ENCODE data around the gene GAB2.
"Not testable (repeated sequence)": the region's sequence is repeated elsewhere in the genome, so short reads cannot be mapped to it uniquely, and the experiment has no call there.

Gene GAB2

GRCh38 chr11:78363024-78363619, 54.5 kb downstream of the GAB2 start:
- no peak for DNase-seq

- DNase-seq, result no peak
These were observed 56.4 kb downstream of the GAB2 start for GRCh38 chr11:78361228-78361627.

GRCh38 chr11:78359921-78360320, 57.7 kb downstream of the GAB2 start:
- no peak for DNase-seq

- not testable (repeated sequence) for DNase-seq
These were observed 59.7 kb downstream of the GAB2 start for GRCh38 chr11:78357924-78358323.

- DNase-seq, result not testable (repeated sequence)
These were observed 60.2 kb downstream of the GAB2 start for GRCh38 chr11:78357425-78357824.

- not testable (repeated sequence) for DNase-seq
These were observed 61.9 kb downstream of the GAB2 start for GRCh38 chr11:78355742-78356141.

GRCh38 chr11:78355309-78355705, 62.3 kb downstream of the GAB2 start:
- DNase-seq, result no peak

GRCh38 chr11:78354408-78355308, 63.0 kb downstream of the GAB2 start:
- DNase-seq, result no peak

GRCh38 chr11:78351979-78352841, 65.4 kb downstream of the GAB2 start:
- DNase-seq, result no peak

GRCh38 chr11:78351193-78351592, 66.4 kb downstream of the GAB2 start:
- DNase-seq, result no peak

GRCh38 chr11:78350646-78351165, 66.9 kb downstream of the GAB2 start:
- no peak for DNase-seq

GRCh38 chr11:78350091-78350645, 67.5 kb downstream of the GAB2 start:
- peak in 1 of 2 experiments; percentile 23 for DNase-seq

GRCh38 chr11:78349624-78350023, 68.0 kb downstream of the GAB2 start:
- peak in 1 of 2 experiments; percentile 25 for DNase-seq

GRCh38 chr11:78349114-78349513, 68.5 kb downstream of the GAB2 start:
- DNase-seq, result no peak

- no peak for DNase-seq
These were observed 69.7 kb downstream of the GAB2 start for GRCh38 chr11:78347956-78348355.

- no peak for DNase-seq
These were observed 70.8 kb downstream of the GAB2 start for GRCh38 chr11:78346799-78347198.

- no peak for DNase-seq
These were observed 72.2 kb downstream of the GAB2 start for GRCh38 chr11:78345450-78345849.

- DNase-seq, result no peak
These were observed 72.9 kb downstream of the GAB2 start for GRCh38 chr11:78344676-78345075.

- no peak for DNase-seq
These were observed 73.5 kb downstream of the GAB2 start for GRCh38 chr11:78344094-78344493.

GRCh38 chr11:78343303-78343702, 74.3 kb downstream of the GAB2 start:
- DNase-seq, result no peak

GRCh38 chr11:78341841-78342240, 75.8 kb downstream of the GAB2 start:
- DNase-seq, result no peak

- DNase-seq, result no peak
These were observed 77.1 kb downstream of the GAB2 start for GRCh38 chr11:78340530-78340929.

- DNase-seq, result no peak
These were observed 77.7 kb downstream of the GAB2 start for GRCh38 chr11:78339945-78340344.
